ENCODE measurements around the gene MACROD2.

Gene MACROD2

DNA sequence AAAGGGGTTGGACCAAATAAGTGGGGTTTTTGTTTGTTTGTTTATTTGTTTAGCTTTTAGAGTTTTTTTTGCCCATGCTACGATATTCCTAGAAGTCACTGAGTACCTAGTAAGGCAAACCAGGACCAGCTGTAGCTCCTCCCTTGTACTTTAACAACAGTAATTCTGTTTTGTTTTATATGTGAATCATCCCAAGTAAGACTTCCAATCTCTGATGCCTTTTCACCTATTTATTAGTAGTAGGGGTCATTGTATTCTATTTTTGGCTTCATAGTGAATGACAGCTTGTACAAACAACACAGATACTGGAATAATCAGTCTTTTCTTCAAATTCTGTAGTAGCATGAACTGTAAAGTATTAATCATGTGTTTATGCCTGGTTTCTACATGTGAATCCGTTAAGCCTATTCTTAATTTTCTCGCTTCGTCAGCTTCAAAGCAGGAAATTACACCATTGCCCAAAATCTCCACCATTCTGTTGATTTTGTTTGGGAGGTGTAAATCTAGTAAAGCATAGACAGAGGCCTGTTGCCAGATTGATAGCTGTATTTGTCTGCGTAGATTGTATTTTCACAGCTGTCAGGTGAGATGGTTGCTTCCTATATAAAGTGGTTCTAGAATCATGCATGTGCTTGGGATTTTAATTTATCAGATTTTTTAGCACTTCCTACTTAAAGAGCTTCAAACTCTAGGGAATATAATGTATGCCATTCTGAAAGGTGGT, 493.6 kb downstream of the MACROD2 start:
- DNase-seq = no peak

DNA sequence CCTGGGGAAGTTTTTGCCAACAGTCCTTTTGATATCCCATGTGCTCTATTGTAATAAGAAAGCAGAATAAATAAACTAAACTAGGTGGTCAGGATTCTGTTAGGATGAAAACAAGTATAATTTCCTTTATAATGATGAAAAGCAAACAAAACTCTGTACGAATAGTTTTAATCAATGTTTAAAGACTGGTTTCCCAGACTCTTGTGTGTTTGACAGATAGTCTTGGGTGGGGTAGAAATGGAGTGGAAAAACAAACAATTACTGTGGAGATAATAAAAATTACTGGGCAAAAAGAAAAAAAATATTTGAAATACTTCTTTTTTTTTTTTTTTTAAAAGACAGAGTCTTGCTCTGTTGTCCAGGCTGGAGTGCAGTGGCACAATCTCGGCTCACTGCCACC, 494.2 kb downstream of the MACROD2 start:
- DNase-seq = no peak

GRCh38 chr20:14491436-14491835, 496.1 kb downstream of the MACROD2 start:
- DNase-seq = no peak

DNA sequence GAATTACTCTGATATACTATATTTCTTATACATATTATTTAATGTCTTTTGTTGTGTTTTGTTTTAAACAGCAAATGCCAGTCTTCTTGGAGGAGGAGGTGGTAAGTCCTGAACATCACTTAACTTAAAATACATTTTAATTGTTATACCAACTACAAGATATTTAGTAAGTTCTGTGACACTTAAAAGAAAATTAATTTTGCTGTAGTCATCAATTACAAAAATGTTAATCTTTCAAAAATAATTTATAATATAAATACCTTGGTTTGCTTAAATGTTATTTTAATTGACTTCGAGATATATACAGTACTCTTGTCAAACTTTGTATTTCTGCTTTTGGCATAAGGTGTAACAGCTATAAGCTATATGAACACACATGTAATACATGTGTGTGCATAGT, 498.1 kb downstream of the MACROD2 start:
- DNase-seq = no peak

GRCh38 chr20:14494355-14494754, 499.0 kb downstream of the MACROD2 start:
- DNase-seq = no peak

GRCh38 chr20:14495066-14495465, 499.8 kb downstream of the MACROD2 start:
- no peak for DNase-seq

GRCh38 chr20:14497004-14497403, 501.7 kb downstream of the MACROD2 start:
- no peak for DNase-seq

- no peak for DNase-seq
These were observed 503.5 kb downstream of the MACROD2 start for GRCh38 chr20:14498772-14499171.

DNA sequence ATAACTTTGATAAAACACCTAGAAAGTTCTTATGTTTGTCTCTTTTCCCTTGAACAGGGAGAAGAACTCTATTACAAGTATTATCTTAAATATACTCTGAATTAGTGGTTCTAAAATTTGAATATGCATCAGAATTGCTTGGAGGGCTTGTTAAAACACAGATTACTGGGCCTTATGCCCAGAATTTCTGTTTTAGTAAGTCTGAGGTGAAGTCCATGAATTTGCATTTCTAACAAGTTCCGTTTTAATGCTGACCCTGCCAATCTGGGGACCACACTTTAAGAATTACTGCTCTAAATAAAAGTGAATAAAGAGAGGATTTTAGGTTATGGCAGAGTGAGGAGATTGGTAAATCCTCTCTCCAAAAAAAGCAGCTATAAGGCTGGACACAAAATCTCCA, 510.2 kb downstream of the MACROD2 start:
- DNase-seq = no peak

DNA sequence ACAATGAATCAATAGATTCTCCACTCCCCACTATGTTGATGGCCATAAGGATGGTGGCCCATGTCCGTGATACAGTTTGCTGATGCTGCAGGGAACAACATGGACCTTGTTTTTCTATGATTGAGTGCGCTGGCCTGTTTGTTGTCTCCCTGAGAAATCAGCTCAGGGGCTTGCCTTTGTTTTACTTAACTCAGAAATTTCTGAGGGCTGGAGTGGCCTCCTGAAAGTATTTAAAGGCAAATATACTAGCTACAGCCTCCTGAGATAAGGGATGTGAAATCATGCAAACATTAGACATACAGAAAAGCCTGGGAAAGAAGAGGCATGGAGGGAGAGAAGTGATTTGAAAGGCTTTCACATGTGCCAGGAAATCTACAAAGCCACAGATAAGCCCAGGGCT, 512.4 kb downstream of the MACROD2 start:
- no peak for DNase-seq

DNA sequence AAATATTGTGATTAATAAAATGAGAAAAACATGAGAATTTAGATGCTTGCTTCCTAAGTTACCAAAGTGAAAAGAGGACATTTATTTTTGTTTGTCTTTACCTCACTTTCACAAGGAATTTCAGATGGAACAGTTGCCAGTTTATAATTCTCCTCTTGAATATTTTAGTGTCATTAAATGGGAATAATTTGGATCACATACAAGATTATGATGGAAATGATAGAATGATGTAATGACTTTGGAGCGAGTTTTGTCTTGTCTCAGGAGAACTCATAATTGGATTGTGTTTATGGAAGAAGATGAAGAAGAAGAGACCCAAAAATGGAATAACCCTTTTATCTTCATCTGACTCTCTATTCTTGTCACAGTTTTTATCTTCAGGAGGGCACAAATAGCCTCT, 515.0 kb downstream of the MACROD2 start:
- DNase-seq = no peak

- no peak for DNase-seq
These were observed 517.5 kb downstream of the MACROD2 start for GRCh38 chr20:14512839-14513238.

DNA sequence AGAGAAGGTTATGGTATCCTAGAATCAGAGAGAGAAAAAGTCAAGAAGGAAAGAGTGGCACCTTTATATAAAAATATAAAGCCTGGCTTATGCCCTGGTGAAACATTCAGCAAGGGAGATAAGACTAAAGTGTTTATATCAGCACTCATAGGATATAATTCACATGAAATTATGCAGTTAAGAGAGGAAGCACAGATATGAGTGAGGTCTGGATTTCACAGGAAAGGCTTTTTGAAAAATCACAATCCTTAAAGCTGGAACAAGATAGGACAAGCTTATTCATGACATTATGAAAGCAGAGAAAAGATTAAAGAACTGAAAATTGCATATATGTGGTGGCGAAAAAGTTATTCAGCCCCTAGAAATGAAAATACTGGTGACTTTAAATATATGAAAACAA, 523.3 kb downstream of the MACROD2 start:
- no peak for DNase-seq

DNA sequence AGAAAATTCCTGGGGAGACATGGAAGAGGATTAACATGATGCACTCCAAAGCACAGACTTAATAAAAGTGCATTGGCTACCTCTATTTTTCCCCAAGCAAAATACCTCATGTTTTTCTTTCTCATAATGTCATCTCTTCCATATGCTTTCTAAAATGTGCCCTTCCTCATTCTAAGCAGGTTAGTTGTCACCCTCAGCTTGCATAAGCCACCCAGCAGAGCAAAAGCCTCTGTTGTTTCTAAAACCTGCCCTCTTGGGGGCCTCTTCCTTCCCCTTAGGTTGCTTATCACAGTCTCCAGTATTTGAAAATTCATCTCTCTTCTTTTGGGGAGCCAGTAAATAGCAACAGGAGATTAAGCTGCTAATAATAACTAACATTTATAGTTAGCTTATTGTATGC, 525.7 kb downstream of the MACROD2 start:
- no peak for DNase-seq

DNA sequence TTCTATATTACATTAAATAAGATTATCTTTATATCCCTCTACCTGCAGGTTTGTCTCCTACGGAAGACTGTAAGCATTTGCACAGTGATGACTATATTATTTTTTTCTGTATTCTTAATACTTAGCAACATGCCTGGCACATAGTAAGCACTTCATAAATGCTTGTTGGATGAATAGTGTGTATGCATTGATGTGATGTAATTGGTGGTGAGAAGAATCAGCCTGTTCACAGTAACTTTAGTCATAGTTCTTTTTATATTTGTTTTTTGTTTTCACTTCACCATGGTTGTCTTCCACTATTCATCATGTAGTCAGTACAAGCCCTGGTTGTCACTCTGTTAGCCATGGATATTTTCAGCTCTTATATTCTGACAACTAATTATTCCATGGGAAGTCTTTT, 526.1 kb downstream of the MACROD2 start:
- DNase-seq = no peak

DNA sequence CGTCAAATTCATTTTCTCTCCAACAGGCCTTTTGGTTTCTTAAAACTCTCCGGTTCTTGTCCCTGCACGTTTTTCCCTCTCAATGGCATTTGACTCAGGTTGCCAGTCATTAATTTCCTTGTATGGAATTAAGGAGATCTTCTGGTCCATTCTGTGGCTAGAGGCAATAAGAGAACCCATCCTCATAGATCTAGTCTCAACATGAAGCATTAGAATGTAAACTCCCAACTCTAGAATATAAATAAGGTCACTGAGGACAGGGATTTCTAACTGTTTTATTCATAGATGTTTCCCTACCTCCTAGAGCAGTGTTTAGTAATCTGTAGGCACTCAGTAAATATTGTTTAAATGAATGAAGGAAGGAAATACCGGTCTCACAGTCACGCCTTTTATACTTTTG, 527.3 kb downstream of the MACROD2 start:
- no peak for DNase-seq

- no peak for DNase-seq
These were observed 527.8 kb downstream of the MACROD2 start for GRCh38 chr20:14523090-14523489.

- no peak for DNase-seq
These were observed 530.1 kb downstream of the MACROD2 start for GRCh38 chr20:14525426-14525825.

DNA sequence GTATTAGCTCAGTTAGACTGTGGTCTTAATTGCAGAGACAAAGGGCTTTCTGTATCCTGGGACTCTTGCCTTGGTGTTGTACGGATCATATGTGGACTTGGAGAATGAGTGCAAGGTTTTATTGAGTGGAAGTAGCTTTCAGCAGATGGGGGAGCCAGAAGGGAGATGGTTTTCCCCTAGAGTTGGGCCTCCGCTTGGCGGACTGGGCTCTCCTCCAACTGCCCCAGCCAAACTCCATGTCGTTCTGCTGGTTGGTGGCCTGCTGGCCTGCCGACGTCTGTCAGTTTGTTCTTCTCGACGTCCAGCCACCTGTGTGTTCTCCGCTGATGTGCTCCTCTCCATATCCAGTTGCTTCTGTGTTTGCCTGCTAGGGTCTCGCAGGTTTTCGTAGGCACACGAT, 531.6 kb downstream of the MACROD2 start:
- DNase-seq = no peak

GRCh38 chr20:14531786-14532185, 536.5 kb downstream of the MACROD2 start:
- DNase-seq = no peak

DNA sequence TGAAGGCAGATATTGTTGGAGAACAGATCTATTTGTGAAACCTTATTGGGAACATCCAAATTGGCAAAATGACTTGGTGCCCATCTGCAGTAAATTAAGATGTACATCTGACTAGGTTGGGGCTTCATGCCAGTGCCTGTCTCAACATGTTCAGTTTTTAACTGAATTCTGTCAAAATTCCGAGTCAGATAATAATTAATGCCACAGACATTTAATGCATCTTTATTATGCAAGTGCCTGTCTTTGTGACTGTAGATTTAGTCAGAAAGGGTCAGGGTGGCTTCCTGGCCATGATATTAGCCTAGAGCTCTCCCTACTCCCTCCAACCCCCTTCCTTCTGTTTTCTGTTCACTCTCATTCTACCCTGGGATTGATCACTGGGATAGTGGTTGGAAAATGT, 541.4 kb downstream of the MACROD2 start:
- no peak for DNase-seq

GRCh38 chr20:14538433-14538832, 543.1 kb downstream of the MACROD2 start:
- no peak for DNase-seq

DNA sequence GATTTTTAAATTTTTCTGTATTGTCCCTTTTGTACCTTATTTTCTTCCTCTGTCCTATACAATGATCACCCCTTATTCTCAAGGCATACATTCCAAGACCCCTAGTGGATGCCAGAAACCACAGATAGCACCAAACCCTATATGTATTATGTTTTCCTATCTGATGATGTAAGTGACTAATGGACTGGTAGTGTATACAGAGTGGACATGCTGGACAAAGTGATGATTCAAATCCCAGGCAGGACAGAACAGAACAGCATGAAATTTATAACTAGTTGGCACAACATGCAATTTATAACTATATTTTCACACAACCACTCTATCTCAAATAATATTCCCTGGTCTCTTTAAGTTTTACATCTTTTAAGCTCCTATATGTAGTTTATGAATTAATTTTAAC, 547.7 kb downstream of the MACROD2 start:
- no peak for DNase-seq

GRCh38 chr20:14544688-14545087, 549.4 kb downstream of the MACROD2 start:
- DNase-seq = no peak

- DNase-seq = no peak
These were observed 555.3 kb downstream of the MACROD2 start for GRCh38 chr20:14550655-14551054.
